Measurements from ENCODE around the gene DIS3L2. TPM values are rescaled to one million over a fixed set of nuclear protein-coding genes. Genes with fewer than 3 reads are reported as not detected.

Gene DIS3L2
- total RNA-seq, 3 donors from 2014 or later (not counting 1 experiment from before 2014, with no cell fraction given), result 56.4 to 63.6 (median 59.4) TPM

GRCh38 chr2:232276733-232277313 lies 315.3 kb downstream of the DIS3L2 start:
- Mint-ChIP-seq H3K4me3 (no peak overlapping the region), H3K36me3 (no peaks in the 10 kb centered on the region), H3K9me3 (no peaks in the 10 kb centered on the region), H3K4me1 (peaks cover 0 to 13% of the 10 kb centered on the region in 2 donors), H3K27ac (no peak overlapping the region), H3K27me3 (ENCODE audit: low read depth in 2 of 2) (no peaks in the 10 kb centered on the region)
- DNase-seq (no peak), ATAC-seq (no peak)
- intact Hi-C loops (cut with micrococcal nuclease), result no loop called here
- TF ChIP-seq CTCF (IDR thresholded peaks at IDR 0.05), result no peak
- no peaks in the 10 kb centered on the region for H3K4me1 ChIP-seq (ENCODE audit: control insufficient read depth, insufficient read depth, low read length)
- H3K27me3 ChIP-seq (ENCODE audit: control insufficient read depth, insufficient read depth, low read length), result no peaks in the 10 kb centered on the region
- no peak overlapping the region for H3K27ac ChIP-seq (ENCODE audit: low read length)
- 92% methylated on average over 8 of the region's 8 CpGs for whole genome bisulfite sequencing (ENCODE audit: insufficient coverage)
- H3K9me3 ChIP-seq (ENCODE audit: control insufficient read depth, insufficient read depth, low read length), result no peaks in the 10 kb centered on the region
- peaks cover 7% of the 10 kb centered on the region for H3K36me3 ChIP-seq (ENCODE audit: control insufficient read depth, insufficient read depth, low read length)
- H3K4me3 ChIP-seq (ENCODE audit: low read length), result no peak overlapping the region

- no peak overlapping the region for H3K4me3 ChIP-seq (ENCODE audit: low read length)
- no peak overlapping the region for H3K27ac Mint-ChIP-seq
- DNase-seq (no peak), ATAC-seq (no peak)
- H3K36me3 ChIP-seq (ENCODE audit: control insufficient read depth, insufficient read depth, low read length), result peaks cover 2% of the 10 kb centered on the region
- H3K4me3 Mint-ChIP-seq, result no peak overlapping the region
- intact Hi-C loops (cut with micrococcal nuclease), result no loop called here
- no peaks in the 10 kb centered on the region for H3K36me3 Mint-ChIP-seq
- no peak overlapping the region for H3K27ac ChIP-seq (ENCODE audit: low read length)
- no peaks in the 10 kb centered on the region for H3K27me3 Mint-ChIP-seq (ENCODE audit: low read depth in 2 of 2)
- H3K4me1 ChIP-seq (ENCODE audit: control insufficient read depth, insufficient read depth, low read length), result no peaks in the 10 kb centered on the region
- peaks cover 6 to 13% of the 10 kb centered on the region in 2 donors for H3K4me1 Mint-ChIP-seq
- H3K9me3 ChIP-seq (ENCODE audit: control insufficient read depth, insufficient read depth, low read length), result no peaks in the 10 kb centered on the region
- no peak for TF ChIP-seq CTCF (IDR thresholded peaks at IDR 0.05)
- H3K27me3 ChIP-seq (ENCODE audit: control insufficient read depth, insufficient read depth, low read length), result no peaks in the 10 kb centered on the region
- no peaks in the 10 kb centered on the region for H3K9me3 Mint-ChIP-seq
- WGBS (ENCODE audit: insufficient coverage), result 92% methylated on average over 2 of the region's 3 CpGs
These were observed 317.0 kb downstream of the DIS3L2 start for GRCh38 chr2:232278534-232278933.

GRCh38 chr2:232280341-232280740 lies 318.8 kb downstream of the DIS3L2 start:
- no peaks in the 10 kb centered on the region for H3K27me3 Mint-ChIP-seq (ENCODE audit: low read depth in 2 of 2)
- WGBS (ENCODE audit: insufficient coverage), result 100% methylated on average over 1 of the region's 1 CpG
- no peaks in the 10 kb centered on the region for H3K36me3 ChIP-seq (ENCODE audit: control insufficient read depth, insufficient read depth, low read length)

More at GRCh38 chr2:232280341-232280740, 318.8 kb downstream of the DIS3L2 start:
- Mint-ChIP-seq H3K4me1 (peaks cover 24 to 30% of the 10 kb centered on the region in 2 donors), H3K4me3 (no peak overlapping the region), H3K27ac (no peak overlapping the region), H3K36me3 (no peaks in the 10 kb centered on the region), H3K9me3 (no peaks in the 10 kb centered on the region)
- Histone ChIP-seq H3K27me3 (ENCODE audit: control insufficient read depth, insufficient read depth, low read length) (no peaks in the 10 kb centered on the region), H3K4me3 (ENCODE audit: low read length) (no peak overlapping the region), H3K27ac (ENCODE audit: low read length) (no peak overlapping the region), H3K9me3 (ENCODE audit: control insufficient read depth, insufficient read depth, low read length) (no peaks in the 10 kb centered on the region), H3K4me1 (ENCODE audit: control insufficient read depth, insufficient read depth, low read length) (peaks cover 5% of the 10 kb centered on the region)
- ATAC-seq (no peak), DNase-seq (no peak)
- TF ChIP-seq CTCF (IDR thresholded peaks at IDR 0.05), result no peak
- intact Hi-C loops (cut with micrococcal nuclease), result no loop called here
